Stimulated activated CD8-positive, alpha-beta memory T cell treated with anti-CD3 and anti-CD28 coated beads, Interleukin-7, amount 100 ng/mL, for 1 hour (primary cell): Measurements from ENCODE around the gene NUTM2F.
"Not testable (repeated sequence)": the region's sequence is repeated elsewhere in the genome, so short reads cannot be mapped to it uniquely, and the experiment has no call there.

Source experiments
- DNase-seq, 2 donors: peaks; one replicate each; pipeline ENCODE4 v3.0.0-alpha.2; 2020; ENCODE audit warnings: low read depth in 2 of 2

NUTM2F gene, protein sequence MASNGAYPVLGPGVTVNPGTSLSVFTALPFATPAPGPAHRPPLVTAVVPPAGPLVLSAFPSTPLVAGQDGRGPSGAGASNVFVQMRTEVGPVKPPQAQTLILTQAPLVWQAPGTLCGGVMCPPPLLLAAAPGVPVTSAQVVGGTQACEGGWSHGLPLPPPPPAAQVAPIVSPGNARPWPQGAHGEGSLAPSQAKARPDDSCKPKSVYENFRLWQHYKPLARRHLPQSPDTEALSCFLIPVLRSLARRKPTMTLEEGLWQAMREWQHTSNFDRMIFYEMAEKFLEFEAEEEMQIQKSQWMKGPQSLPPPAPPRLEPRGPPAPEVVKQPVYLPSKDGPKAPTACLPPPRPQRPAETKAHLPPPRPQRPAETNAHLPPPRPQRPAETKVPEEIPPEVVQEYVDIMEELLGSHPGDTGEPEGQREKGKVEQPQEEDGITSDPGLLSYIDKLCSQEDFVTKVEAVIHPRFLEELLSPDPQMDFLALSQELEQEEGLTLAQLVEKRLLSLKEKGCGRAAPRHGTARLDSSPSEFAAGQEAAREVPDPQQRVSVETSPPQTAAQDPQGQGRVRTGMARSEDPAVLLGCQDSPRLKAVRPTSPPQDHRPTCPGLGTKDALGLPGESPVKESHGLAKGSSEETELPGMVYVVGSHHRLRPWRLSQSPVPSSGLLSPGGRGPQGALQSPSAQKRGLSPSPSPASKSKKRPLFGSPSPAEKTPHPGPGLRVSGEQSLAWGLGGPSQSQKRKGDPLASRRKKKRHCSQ

DNA sequence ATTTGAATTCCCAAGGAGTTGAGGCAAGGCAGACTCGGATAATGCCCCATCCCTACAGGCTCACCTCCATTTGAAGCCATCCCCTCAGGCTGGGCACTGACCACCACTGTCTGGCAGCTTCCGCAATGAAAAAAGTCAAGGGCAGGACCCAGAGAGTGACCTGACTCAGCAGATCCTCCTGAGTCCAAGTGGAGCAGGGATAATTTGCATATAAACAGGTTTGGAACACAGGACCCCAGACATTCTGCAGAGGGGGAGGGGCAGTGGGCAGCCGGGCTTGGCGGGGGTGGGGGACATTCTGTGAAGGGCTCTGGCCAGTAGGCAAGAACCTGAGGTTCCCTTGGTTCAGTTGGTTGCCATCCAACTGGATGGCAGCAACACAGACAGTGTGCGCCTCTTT, at the start of gene NUTM2F:
NUTM2F (minus strand) TSS at position 101 of the 400 bp plus-strand sequence; CDS start at position 80, 21 bp downstream.
- not testable (repeated sequence) for DNase-seq

DNA sequence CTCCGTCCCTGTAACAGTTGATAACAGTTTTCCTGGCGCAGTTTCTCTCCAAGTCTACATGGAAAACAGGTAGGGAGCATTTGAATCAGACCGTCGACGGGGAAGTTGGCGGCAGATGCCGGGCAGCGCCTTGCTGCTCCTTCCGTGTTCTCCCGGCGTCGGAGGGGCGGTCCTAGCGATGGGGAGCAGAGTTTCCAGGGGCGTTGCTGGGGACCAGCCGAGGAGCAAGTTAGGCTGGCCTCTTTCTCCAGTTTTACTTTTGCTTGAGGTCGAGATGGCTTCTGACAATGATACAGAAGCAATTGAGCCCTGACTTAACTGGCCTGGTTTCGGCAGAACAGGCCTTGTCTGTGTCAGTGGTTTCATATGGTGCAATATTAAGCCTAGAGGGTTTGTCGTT, 46.8 kb upstream of the NUTM2F start:
- DNase-seq = not testable (repeated sequence)

DNA sequence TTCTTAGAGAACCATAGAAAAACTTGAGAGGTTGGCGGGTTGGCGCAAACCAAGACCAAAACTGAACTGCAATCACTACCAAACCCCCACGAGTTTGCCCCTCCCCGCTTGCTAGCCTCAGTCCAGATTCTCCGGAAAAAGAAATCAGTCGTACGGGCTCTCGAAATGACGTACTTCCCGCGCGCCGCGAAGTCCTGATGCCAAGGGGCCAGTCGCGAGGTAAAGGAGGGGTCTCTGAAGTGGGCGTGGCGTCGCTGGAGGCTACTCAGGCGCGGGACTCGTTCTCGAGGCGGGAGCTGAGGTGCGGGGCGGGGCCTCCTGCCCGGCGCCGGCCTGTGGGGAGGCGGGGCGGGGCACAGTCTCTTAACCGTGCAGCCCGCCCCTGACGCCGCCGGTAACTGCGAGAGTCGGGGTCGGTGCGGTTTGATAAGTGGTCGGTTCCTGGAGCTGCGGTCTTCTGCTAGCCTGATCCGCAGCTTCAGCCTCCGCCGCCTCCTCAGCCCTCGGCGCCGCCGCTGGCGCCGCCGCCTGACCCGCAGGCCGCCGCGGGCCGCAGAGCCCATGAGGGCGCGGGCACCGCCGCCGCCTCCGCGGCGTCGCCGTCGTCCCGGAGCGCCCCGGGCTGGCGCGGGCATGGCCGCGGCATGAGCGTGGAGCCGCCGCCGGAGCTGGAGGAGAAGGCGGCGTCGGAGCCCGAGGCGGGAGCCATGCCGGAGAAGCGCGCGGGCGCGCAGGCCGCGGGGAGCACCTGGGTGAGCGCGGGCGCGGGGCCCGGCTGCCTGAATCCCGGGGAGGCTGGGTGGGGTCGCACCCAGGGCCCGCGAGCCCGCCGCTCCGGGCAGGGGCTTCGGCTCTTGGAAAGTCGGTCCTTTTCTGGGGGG, 46.0 kb upstream of the NUTM2F start:
- peak; percentile 69 to 71 for DNase-seq

DNA sequence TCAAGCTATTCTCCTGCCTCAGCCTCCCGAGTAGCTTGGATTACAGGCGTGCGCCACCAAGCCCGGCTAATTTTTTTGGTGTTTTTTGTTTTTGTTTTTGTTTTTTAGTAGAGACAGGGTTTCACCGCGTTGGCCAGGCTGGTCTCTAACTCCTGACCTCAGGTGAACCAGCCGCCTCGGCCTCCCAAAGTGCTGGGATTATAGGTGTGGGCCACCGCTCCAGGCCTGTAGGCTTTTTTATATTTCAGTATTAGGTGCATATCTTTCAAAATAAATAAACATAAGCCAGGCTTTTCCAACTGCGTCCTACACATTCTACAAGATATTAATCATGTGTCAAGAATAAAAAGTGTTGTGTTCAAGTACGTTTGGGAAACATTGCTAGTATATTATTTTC, 45.3 kb upstream of the NUTM2F start:
- not testable (repeated sequence) for DNase-seq

DNA sequence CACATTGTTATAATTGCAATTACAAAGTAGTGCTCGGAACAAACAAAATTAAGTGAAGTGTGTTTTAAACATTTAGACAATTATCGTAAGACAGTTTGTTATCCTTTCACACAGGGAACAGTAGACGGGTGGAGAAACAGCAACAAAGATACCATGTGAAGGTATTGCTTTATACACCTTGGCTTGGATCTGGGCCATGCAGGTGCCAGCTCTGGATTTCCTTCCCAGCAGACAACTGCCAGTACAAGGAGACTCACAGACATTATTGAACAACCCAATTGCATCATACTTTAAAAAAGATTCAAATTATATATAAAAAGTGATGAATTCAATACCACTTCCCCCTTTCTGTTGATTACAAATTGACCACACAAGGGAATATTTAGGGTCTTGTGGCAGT, 41.8 kb upstream of the NUTM2F start:
- not testable (repeated sequence) for DNase-seq

DNA sequence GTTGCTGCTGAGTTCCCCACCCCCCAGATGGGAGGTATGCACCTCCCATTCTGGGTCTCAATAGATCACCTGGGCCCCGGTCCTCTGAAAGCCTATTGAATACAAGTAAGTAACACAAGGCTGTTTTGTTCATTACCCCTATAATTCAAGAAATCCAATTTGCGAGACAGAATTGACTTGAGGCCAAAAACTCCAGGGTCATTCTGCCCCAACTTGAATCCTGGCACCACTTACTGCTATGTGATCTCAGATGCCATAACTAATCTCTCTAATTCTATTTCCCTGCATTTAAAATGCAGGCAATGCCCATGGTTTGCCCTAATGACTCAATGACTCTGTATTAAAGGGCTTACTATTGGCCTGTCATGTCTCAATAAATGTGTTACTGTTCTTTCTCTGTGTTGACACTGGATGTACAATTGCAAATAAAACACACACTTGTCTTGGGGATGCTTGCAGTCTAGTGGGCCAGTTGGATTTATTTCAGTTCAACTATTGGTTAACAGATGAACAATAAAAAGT, 35.7 kb upstream of the NUTM2F start:
- DNase-seq = not testable (repeated sequence)

DNA sequence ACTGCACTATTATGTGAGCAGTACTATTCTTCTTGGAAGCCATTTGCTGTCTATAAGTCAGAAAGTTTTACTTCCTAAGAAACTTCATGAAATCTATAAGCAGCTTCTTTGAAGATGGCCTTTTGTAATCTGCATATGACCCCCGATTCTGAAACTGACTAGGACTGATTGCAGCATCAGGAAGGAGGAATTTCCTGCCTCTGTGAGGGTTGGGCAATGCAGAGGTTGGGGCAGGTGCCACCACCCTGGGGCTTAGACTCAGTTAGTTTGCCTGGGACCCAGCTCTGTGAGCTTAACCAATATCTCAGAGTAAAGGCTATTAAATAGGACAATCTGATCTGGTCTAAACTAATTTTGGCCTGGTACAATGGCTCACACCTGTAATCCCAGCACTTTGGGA, 28.7 kb upstream of the NUTM2F start:
- DNase-seq = not testable (repeated sequence)

DNA sequence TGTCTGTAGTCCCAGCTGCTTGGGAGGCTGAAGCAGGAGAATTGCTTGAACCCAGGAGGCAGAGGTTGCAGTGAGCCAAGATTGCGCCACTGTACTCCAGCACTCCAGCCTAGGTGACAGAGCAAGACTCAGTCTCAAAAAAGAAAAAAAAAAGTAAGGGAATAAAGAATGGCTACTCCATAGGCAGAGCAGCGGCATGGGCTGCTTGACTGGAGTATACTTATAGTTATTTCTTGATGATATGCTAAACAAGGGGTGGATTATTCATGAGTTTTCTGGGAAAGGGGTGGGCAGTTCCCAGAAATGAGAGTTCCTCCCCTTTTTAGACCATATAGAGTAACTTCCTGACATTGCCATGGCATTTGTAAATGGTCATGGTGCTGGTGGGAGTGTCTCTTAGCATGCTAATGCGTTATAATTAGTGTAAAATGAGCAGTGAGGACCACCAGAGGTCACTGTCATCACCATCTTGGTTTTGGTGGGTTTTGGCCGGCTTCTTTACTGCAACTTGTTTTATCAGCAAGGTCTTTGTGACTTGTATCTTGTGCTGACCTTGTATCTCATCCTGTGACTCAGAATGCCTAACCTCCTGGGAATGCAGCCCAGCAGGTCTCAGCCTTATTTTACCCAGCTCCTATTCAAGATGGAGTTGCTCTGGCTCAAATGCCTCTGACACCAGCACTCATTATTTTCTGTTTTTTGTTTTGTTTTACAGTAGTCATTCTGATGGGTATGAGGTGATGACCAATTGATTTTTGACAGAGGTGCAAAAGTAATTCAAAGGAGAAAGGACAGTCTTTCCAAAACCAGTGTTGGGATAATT, 23.7 kb upstream of the NUTM2F start:
- not testable (repeated sequence) for DNase-seq

DNA sequence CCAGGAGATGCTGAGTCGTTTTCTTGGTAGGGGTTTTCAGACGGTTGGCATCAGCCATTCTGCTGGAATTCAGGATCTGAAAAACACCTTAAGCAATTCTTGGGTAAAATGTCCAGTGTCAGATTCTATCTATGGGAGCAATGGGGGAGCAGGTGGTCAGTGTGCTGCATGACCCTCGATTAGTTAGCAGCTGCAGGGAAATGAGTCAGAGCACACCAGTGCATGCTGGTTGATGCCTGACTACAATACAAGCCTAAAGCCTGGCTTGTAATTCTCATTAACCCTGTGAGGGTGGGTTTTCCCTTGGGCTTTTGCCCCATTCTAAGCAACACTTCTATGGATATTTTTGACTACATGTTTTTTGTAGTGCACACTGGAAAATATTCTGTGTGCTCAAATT, 20.3 kb upstream of the NUTM2F start:
- not testable (repeated sequence) for DNase-seq

DNA sequence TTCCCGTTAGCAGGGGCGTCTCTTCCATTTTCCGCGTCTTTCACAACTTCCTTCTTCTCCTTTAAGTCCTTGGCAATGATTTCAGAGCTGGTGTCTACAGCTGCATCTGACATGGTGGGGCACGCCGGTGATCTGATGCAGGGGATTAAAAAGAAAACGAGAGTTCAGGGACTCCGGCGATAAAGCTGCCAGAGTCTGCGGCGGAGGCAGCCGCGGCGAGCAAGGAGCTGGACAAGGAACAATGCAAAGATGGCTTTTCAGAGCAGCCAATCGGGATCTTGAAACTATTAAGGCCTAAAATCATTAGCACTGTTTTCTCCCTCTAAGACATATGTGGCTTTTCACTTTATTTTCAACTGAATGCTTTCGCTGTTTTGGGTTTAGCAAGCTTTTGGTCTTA, 19.0 kb upstream of the NUTM2F start:
- DNase-seq = not testable (repeated sequence)

DNA sequence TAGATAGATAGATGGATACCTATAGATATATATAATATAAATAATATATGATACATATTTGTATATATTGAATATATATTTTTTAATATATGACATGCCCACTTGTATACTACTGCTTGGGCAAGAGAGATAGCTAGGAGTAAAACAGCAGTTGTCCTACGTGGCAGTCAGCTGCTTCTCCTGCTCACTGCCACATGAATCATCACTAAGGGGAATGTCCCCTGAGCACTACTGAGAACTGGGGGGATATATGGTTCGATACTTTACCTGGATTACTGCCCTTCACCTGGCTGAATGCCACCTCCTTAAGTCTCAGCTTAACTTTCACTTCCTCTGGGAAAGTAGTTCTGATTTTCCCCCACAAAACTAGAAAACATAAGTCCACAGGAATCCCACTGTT, 13.3 kb upstream of the NUTM2F start:
- not testable (repeated sequence) for DNase-seq

DNA sequence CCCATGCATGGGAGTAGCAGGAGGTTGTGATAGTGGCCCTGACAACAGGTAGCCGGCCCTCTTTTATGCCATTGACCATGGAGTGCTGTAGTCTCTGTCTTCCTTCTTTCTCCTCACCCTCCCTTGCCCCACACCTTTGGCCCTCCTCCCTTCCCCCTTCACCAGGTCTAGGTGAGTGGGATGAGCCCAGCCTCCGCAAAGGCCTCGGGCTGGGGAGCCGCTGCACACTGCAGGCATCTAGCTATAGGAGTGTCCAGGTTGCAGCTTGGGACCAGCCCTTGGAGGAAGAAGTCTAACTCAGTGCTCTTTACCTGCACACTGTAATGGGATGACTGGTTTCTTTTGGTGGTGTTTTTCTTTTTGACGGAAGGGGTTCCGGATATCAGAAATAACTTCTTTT, 12.3 kb upstream of the NUTM2F start:
- not testable (repeated sequence) for DNase-seq

DNA sequence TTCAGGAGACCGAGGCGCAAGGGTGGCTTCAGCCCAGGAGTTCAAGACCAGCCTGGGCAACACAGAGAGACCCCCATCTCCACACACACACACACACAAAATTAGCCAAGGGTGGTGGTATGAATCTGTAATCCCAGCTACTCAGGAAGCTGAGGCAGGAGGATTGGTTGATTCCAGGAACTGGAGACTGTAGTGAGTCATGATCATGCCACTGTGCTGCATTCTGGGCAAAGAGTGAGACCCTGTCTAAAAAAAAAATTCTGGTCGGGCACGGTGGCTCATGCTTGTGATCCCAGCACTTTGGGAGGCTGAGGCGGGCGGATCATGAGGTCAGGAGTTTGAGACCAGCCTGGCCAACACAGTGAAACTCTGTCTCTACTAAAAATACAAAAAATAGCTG, 11.2 kb upstream of the NUTM2F start:
- DNase-seq = not testable (repeated sequence)

DNA sequence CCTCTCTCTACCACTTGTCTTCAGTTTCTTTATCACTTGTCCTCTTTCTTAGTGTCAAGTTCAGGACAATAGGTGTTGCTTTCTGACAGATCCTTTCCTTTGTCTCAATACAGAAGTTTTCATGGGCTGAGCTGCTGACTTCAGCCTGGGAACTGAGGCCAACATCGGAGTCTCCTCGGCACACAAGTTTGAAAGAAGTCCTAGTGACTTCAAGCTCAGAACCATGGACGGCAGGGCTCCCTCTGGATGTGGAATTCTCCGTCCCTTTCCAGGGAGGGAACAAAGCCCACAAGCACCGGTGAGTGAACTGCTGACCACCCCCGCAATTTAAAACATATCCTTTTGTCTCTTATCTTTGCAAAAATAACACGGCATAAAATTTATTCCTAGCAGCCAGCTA, 10.3 kb upstream of the NUTM2F start:
- DNase-seq = not testable (repeated sequence)

DNA sequence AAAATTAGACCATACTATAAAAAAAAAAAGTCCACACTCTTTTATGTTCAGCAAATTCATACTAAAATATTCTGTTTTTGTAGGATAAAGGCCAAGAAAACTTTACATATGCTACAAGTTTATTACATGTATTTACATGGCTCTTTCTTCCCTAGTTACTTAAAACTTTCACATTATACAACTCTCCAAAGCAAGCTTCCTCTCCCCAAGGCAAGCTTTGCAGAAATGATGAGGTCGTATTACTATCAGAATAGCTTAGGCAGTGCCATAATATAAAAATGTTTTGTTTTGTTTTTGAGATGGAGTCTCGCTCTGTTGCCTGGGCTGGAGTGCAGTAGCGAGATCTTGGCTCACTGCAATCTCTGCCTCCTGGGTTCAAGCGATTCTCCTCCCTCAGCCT, 8.0 kb upstream of the NUTM2F start:
- DNase-seq = not testable (repeated sequence)

DNA sequence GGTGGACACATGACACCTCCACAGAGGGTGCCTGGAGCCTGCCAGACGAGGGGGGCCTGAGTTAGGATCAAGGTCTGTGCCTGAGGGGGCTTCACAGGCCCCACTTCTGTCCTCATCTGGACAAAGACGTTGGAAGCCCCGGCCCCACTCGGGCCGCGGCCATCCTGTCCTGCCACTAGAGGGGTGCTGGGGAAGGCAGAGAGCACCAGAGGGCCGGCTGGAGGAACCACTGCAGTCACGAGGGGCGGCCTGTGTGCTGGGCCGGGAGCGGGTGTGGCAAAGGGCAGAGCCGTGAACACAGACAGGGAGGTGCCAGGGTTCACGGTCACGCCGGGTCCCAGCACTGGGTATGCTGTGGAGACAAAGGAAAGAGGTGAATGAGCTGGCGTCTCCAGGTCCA, 2.9 kb downstream of the NUTM2F start:
- not testable (repeated sequence) for DNase-seq

DNA sequence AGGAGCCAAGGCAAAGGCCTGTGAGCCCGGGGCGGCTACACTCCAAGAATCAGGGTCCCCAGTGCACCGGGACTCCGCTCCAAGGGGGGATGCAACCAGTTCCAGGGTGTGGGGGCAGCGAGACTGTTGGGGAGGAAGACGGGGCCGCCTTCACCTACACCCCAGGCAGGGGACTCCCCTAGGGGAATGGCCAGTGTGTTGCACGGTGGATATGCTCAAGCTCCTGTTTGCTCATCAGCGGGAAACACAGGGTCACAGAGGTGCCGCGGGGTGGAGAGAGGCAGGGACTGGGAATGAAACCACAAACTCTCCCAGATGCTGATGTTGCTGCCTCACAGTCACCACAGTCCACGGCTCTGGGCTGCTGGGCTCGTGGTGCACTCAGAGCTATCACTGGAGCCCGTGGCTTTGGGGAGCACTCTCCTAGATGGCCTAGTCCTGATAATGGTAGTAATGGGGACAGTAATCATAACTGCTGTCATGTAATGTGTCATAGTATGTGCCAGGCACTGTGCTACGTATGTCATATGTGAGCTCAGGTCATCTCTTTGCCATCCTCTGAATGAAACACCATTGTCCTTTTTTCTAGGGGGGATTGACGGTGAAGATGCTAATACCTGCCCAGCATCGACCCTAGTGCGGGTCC, 5.2 kb downstream of the NUTM2F start:
- DNase-seq = not testable (repeated sequence)

DNA sequence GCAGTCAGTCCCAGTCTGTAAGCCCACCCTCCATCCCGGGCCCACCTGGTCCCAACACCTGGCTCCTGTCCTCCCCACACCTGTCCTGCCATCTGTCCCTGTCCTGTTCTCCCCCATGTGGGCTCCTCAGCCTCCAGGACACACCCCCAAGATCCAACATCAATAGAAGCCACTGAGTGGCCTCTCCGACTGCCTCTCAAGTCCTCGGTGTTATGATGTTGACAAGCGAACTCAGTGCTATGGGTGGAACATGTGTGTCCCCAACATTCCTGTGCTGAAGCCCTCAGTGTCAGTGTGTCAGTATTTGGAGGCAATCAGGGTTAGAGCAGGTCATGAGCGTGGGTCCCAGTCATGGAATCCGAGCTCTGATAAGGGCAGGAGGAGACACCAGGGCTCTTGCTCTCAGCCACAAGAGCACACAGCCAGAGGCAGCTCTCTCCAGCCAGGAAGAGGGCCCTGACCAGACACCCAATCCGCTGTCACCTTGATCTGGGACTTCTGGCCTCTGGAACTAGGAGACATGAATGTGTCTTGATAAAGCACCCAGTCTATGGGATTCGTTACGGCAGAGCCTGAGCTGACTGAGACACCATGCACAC, 6.0 kb downstream of the NUTM2F start:
- DNase-seq = not testable (repeated sequence)

DNA sequence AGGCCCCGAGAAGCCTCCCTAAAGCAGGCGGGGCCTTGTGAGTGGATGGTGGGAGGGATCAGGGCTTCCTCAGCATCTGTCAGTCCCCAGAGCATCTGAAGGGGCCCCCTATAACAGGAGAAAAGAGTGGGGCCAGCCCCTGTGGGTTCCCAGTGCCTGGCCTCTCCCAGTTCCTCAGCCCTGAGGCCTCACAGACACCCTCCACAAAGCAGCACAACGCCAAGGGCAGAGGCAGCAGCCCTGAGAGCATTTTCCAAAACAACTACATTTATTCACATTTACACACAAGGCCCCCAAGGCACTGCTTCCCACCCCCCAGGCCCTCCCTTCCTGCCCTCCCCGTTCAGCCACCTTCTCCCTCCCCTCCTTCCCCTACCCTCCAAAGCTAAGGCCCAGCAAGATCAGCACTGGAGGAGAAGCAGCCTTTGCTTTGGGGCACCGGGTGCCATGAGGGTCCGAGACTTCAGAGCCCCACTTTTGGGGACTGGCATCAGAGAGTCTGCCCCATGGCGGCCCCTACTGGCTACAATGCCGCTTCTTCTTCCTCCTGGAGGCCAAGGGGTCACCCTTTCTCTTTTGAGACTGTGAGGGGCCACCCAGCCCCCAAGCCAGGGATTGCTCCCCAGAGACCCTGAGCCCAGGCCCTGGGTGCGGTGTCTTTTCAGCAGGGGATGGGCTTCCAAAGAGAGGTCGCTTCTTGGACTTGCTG, 10.3 kb downstream of the NUTM2F start:
- not testable (repeated sequence) for DNase-seq
